Stimulated activated CD8-positive, alpha-beta memory T cell treated with anti-CD3 and anti-CD28 coated beads, Interleukin-7, amount 100 ng/mL, for 1 hour (primary cell): Measurements from ENCODE around the gene DOK6.
"Not testable (repeated sequence)": the region's sequence is repeated elsewhere in the genome, so short reads cannot be mapped to it uniquely, and the experiment has no call there.

Experiments used
- DNase-seq, 2 donors: peaks; one replicate each; pipeline ENCODE4 v3.0.0-alpha.2; 2020; ENCODE audit warnings: low read depth in 2 of 2

DOK6 gene

DNA sequence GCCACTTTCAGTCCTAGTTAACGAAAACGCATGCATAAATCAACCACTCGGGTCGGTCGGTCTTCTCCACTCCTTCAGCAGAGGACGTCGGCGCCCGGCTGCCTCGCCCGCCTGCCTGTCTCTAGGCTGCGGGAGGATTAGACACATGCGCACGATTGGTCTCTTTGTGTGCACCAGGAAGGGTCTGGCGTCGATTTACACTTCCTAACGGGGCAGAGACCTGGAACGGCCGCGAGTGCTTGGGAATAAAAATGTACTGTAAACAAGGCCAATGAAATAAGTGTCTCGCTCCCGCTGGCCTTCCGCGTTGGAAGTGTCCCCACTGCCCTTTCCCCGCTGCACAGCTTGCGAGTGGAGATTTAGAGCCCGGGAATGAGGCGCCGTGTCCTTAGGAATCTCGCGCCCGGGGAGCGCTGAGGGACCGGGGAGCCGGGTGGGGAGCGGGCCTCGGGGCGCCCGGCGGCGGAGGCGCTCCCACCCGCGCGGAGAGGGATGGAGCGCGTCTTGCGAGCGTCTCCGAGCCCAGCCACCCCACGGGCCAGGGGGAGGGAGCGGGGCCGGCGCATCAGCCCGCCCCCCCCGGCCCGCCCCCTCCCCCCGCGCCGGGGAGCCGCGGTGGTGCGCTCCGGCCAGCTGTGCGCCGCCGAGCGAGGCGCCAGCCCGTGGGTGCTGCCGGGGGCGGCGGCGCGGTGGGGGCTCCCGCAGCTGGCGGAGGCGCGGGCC lies at the start of gene DOK6:
TSS of gene DOK6 (plus strand) at position 636 of the 723 bp plus-strand sequence.
- DNase-seq = no peak

GRCh38 chr18:69353023-69353422 lies 47.7 kb upstream of the DOK6 start:
- DNase-seq = no peak

GRCh38 chr18:69357590-69357989 lies 43.1 kb upstream of the DOK6 start:
- DNase-seq = no peak

- DNase-seq = no peak
These were observed 42.3 kb upstream of the DOK6 start for GRCh38 chr18:69358212-69358895.

- DNase-seq = not testable (repeated sequence)
These were observed 40.9 kb upstream of the DOK6 start for GRCh38 chr18:69359768-69360167.

DNA sequence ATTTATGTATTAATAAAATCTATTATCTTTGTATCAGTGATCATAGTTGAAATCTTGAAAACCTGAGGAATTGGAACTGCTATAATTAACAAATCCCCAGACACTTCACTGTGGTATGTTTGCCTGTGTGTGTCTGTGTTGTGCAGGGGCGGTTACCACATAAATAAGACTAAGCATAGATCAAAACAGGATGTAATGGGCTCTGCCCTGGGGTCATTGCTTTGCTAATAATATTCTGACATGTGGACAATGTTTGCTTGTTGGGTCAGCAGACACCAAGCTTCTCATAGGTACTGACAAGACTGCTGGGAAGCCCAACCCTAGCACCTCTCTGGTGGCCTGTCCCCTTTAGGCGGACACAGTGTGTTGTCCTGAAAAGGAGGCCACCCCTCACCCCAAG lies 35.8 kb upstream of the DOK6 start:
- DNase-seq = no peak

DNA sequence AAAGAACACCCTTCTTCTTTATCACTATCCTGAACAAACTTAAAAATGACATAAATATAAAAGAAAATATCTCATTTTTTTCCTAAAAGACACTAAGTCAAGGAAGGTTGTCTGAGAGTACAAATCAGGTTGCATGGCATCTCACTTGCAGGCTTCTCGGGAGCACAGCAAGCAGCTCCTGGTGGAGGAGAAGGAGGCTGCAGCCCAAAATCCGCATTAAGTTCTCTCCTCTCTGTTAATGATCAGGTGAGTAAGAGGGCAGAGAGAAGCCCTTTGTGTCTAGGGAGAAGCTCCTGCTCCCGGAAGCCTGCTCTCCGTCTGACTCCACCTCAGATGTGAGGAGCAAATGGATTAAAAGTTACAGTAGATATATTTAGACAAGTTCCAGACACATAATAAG lies 35.0 kb upstream of the DOK6 start:
- DNase-seq = no peak

- DNase-seq = no peak
These were observed 33.6 kb upstream of the DOK6 start for GRCh38 chr18:69367104-69367503.

DNA sequence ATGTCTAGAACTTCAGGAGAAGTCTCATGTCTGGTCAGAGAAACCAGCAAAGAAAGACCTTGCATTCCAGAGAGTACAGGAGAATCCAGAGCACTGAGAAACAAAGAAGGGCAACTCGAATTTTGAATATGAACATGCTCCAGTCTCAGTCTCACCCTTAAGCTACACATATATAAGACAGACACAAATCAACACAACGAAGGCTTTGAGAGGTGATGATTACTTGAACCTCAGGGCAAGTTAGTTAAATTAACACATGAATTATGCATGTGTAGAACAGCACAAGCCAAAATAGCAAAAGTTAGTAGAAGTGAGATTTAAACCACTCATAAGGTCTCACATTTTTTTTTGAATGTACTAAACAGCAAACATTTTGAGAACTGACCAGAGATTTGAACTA lies 29.0 kb upstream of the DOK6 start:
- no peak for DNase-seq

DNA sequence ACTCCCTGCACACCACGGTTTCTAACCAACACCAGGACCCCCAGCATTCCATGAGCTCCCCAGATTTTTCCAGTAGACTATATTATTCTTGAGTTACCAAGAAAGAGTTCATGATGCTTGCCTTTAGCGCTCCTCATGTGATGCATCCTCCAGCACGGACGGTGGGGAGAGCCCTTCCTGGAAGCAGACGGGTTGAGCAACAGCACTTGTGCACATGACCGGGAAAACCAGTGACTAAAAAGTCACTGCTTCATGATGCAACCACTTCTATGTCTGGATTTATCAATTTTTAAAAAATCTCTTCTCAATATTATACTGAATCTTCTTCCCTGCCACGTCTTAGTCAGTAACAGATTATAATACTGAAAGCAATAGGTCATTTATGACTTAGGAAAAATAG lies 20.4 kb upstream of the DOK6 start:
- no peak for DNase-seq

DNA sequence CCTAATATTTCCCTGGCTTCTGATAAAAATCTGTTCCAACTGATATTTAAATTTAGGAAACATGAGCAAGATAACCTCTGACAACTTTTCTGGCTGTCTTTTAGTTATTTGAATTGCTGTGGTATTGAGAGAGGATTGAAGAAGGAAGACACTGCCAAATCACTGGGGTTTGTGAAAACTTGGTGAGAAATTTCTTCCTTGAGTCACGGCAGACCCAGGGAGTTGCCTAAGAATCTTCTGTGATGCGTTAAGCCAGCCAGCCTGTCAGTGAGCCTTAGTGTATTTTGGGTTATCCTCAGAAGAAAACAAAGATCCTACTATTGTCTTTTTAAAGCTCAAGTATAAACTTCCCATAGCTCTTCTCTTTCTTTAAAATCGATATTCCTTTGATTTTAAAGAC lies 17.5 kb upstream of the DOK6 start:
- no peak for DNase-seq

GRCh38 chr18:69387186-69387585 lies 13.5 kb upstream of the DOK6 start:
- no peak for DNase-seq

DNA sequence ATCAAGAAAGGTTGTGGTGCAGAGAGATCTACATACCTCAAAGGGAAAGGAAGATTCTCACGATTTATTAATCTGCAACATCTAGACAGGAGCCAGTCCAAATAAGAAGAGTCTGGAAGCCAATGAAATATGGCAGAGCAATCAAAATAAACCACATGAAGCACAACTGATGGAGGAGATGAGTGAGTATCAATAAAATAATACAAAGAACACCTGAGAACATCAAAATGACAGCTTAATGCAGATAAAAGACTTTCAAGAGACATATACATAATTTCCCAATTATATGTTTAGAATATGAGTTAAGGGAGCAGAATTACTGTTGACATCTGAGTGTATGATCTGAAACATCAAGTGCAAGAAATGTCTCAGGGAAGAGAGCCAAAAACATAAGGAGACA lies 12.5 kb upstream of the DOK6 start:
- DNase-seq = no peak

- DNase-seq = no peak
These were observed 3.6 kb upstream of the DOK6 start for GRCh38 chr18:69397096-69397495.

DNA sequence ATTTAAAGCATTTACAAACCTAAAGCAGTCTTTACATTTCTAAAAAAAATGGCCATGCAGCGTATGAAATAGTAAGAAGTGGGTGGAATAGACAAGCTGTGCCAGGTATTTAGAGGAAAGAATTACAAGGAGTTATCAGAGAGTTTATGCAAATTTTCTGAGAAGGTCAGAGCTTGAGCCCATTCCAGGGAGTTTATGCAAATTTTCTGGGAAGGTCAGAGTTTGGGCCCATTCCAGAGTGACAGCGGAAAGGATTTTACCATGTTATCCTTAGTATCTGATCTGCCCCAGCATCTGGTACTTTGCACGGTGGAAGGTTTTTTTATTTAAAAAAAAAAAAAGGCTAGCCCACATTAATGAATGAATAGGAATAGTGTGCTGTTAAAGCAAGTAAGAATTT lies 1.4 kb upstream of the DOK6 start:
- DNase-seq = no peak

DNA sequence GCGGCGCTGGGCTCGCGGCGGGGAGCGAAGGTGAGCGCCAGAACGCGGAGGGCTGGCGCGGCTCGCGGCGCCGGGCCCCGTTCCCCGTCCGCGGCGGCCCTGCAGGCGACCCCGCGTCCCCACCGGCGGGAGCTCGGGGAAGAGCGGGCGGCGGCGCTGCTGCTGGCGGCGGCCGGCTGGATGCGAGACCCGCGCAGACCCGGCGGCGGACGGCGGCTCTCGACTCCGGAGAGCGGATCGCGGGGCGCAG lies 213 bp downstream of the DOK6 start:
- DNase-seq = no peak

GRCh38 chr18:69401226-69401971 lies 711 bp downstream of the DOK6 start:
- no peak for DNase-seq

GRCh38 chr18:69401972-69402532 lies 1.4 kb downstream of the DOK6 start:
- no peak for DNase-seq

GRCh38 chr18:69402533-69402989 lies 1.9 kb downstream of the DOK6 start:
- no peak for DNase-seq

- no peak for DNase-seq
These were observed 7.8 kb downstream of the DOK6 start for GRCh38 chr18:69408522-69408921.

DNA sequence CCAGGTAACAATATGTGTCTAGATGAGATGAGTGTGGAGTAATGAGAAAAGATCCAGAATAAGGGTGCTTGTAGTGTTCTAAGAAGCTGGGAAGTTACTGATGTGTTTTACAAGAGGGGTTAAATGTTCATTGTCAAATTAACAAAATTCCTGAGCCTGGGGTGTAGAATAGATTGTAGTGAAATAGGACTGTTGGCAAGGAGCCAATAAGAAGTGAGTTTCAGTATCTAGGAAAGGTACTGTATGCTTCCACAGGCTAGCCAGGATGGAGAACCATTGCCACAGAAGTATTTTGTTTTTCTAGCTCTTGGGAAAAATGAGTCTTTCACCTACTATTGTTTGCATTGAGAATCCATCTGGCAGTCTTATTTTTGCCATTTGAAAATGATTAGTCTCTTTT lies 10.5 kb downstream of the DOK6 start:
- no peak for DNase-seq

DNA sequence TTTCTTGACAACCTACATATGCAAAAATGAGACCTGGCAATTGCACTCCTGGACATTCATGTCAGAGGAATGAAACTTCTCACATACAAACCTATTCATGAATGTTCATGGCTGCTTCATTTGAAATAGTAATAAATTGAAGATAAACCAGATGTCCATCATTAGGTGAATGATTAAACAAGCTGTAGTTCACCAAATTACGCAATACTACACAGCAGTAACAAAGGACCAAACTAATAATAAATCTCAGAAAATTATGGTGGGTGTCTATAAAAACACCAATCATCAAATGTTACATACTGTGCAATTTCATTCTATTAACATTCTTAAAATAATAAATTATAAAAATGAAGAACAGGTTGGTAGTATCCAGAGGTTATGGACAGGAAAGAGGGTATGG lies 13.5 kb downstream of the DOK6 start:
- no peak for DNase-seq

- no peak for DNase-seq
These were observed 32.2 kb downstream of the DOK6 start for GRCh38 chr18:69432847-69433246.
